MM.1S (cell line): ENCODE measurements around the gene LAP3.

Source experiments
- CTCF ChIP-seq: fragments of 300-600 bp; sonication (generic); IDR thresholded peaks from 2 replicates; pipeline ENCODE4 v1.5.1; 2016; ENCODE audit warnings: antibody characterized with exemption, low read length, mixed read lengths
- EZH2 ChIP-seq: fragments of 300-600 bp; sonication (generic); optimal IDR thresholded peaks from 2 replicates; pipeline ENCODE3; 2017; ENCODE audit warnings: low read depth, mild to moderate bottlenecking, antibody characterized with exemption, low read length, mixed read lengths

GRCh38 chr4:17654701-17655100, 77.7 kb downstream of the LAP3 start:
- no peak for TF ChIP-seq CTCF
- TF ChIP-seq EZH2: no peak
